Right ventricle myocardium inferior (tissue), 1 donor: Measurements from ENCODE around the gene ATXN1. TPM values are rescaled to one million over a fixed set of nuclear protein-coding genes. Genes with fewer than 3 reads are reported as not detected.

Source experiments
- ATAC-seq: fragments of 200-7000 bp; cut with Tn5 transposase; one replicate; pipeline ENCODE4 v1.9.1; 2020; ENCODE audit warnings: mild to moderate bottlenecking, moderate library complexity
- DNase-seq: peaks from one replicate; pipeline ENCODE4 v3.0.0; 2021; ENCODE audit errors: missing footprints
- intact Hi-C: fragments of 100-400 bp; cut with DNase I; formaldehyde crosslinking; loops from one replicate; pipeline ENCODE4 v1.11.0; 2022
- total RNA-seq: library from RNA; stranded (reverse); fragmentation: NEBNext Ultra II Directional; extraction: Animal tissue kit (Norgen Biotek cat#: 25700); gene quantifications from one replicate; pipeline ENCODE4 v1.2.1, GENCODE V29; 2021
- donor health status: DM: no; HTN: yes; CAD: no; lungs with severe emphysema.

Gene ATXN1
- total RNA-seq, 1 donor from 2014 or later = 42.5 TPM

GRCh38 chr6:16519265-16520242 lies 241.7 kb downstream of the ATXN1 start:
- no peak for DNase-seq
- ATAC-seq = peak; percentile 67
- intact Hi-C loops = no loop called here

DNA sequence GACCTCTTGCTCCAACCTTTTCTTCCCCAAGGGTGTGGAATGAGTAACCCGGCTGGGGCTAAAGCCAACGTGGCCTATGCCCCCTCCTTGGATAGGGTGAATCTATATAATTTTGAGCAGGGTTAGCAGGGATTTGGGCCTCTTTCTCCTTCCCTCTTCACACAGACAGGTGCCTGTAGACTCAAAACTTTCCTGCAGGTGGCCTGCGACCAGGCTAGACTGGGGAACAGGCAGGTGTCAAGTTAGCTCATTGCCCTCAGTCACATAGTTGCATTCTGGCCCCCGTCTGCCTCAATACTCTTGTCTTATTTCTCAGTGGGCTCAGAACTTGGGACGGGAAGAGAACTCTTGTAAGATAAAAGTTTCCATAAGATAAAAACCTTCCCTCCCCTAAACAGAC lies 243.0 kb downstream of the ATXN1 start:
- ATAC-seq (no peak), DNase-seq (no peak)
- intact Hi-C loops = no loop called here

DNA sequence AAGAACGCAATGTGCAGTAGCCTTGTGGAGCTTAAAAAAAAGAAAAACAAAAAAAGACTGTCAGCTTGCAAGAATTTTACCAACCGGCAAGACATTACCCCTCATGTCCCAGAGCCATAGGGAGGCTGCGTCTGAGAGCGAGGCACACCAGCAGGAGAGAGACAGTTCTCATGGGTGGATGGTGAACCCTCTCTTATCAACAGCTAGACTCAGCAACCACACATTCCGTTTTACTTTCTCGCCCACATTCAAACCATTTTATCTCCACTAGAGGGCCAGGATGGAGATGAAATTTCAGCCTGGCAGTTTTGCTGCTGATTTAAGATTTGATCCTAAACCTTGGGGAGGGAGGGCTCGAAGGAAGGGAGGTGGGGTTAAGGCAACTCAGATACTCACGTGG lies 247.0 kb downstream of the ATXN1 start:
- DNase-seq (no peak), ATAC-seq (peak; percentile 38)
- intact Hi-C loops = loop anchor here (2.0 kb wide), 1 partner anchor 247 kb away; the partner anchor contains the start of gene ATXN1

- ATAC-seq = no peak
- DNase-seq = no peak
- intact Hi-C loops = no loop called here
Observed at GRCh38 chr6:16512544-16513290, 248.5 kb downstream of the ATXN1 start.

DNA sequence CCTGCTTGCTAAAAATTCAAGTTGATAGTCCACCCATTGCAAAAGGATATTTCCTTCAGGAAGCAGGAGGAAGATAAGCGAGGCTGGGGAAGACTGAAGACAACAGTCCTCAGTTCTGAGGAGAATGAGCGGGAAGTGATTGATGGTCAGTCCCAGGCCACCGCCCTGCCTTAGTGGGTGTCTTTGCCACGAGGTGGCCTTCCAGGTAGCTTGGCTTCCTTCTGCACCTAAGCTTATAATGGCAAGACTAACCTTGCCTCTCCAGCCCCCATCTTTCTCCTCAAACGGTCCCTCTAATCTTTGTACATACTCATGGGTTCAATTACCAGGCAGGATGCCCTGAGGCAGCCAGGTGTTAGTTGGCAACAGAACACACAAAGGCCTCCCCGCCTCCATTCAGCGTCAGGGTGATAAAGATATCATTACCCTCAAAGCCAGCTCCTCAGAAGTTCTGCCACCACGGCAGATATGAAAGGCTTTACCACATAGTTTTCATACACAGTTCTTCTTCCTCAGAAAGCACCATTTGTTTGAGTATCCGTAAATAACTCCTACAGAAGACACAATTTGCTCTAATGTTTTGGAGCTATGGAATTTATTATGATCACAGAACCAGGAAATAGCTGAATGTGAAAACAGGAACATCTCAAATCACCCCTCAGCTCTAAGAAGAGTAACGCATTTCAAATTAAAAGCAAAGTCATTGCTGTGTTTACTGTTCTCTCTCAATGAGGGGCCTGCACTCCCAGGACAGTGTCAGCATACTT lies 249.4 kb downstream of the ATXN1 start:
- ATAC-seq = no peak
- DNase-seq = no peak
- intact Hi-C loops = no loop called here

- DNase-seq (no peak), ATAC-seq (peak; percentile 72)
- intact Hi-C loops = no loop called here
Observed at GRCh38 chr6:16511040-16511660, 250.1 kb downstream of the ATXN1 start.

DNA sequence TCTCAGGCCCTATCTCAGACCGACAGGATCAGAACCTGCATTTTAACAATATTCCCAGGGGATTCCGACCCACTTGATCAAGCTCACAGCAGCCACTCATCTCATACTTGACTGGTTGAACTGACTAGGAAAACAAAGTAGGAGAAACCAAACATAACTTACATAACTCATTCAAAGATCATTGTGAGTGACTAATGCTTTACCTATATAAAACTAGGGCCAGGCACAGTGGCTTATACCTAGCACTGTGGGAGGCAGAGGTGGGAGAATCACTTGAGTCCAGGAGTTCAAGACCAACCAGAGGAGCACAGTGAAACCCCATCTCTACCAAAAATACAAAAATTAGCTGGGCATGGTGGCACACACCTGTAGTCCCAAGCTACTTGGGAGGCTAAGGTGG lies 251.0 kb downstream of the ATXN1 start:
- ATAC-seq = no peak
- intact Hi-C loops = no loop called here
- DNase-seq = no peak

DNA sequence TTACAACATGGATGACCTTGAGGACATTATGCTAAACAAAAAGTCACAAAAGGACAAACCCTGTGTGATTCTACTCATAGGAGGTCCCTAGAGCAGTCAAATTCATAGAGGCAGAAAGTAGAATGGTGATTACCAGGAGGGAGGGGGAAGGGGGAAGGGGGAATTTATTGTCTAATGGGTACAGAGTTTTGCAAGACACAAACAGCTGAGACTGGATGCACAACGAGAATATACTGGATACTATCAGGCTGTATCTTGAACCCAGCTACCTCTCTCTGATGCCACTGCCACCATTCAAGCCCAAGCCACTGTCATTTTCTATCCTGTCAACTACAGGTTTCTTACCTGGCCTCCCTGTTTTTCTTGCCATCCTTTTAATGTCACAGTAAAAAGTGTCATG lies 252.3 kb downstream of the ATXN1 start:
- ATAC-seq = no peak
- intact Hi-C loops = loop anchor here (10.0 kb wide), 1 partner anchor 456 kb away; no protein-coding TSS in a partner anchor
- DNase-seq = no peak

GRCh38 chr6:16505711-16506357 lies 255.4 kb downstream of the ATXN1 start:
- DNase-seq (no peak), ATAC-seq (peak; percentile 57)
- intact Hi-C loops = loop anchor here (10.0 kb wide), 1 partner anchor 459 kb away; no protein-coding TSS in a partner anchor

GRCh38 chr6:16504609-16505008 lies 256.7 kb downstream of the ATXN1 start:
- intact Hi-C loops = loop anchor here (10.0 kb wide), 1 partner anchor 460 kb away; no protein-coding TSS in a partner anchor
- ATAC-seq (no peak), DNase-seq (no peak)

- DNase-seq (no peak), ATAC-seq (no peak)
- intact Hi-C loops = loop anchor here (10.0 kb wide), 1 partner anchor 461 kb away; no protein-coding TSS in a partner anchor
Observed at GRCh38 chr6:16503970-16504415, 257.3 kb downstream of the ATXN1 start.

- DNase-seq = no peak
- ATAC-seq = peak; percentile 26
- intact Hi-C loops = loop anchor here (10.0 kb wide), 1 partner anchor 461 kb away; no protein-coding TSS in a partner anchor
Observed at GRCh38 chr6:16503241-16503775, 258.0 kb downstream of the ATXN1 start.

DNA sequence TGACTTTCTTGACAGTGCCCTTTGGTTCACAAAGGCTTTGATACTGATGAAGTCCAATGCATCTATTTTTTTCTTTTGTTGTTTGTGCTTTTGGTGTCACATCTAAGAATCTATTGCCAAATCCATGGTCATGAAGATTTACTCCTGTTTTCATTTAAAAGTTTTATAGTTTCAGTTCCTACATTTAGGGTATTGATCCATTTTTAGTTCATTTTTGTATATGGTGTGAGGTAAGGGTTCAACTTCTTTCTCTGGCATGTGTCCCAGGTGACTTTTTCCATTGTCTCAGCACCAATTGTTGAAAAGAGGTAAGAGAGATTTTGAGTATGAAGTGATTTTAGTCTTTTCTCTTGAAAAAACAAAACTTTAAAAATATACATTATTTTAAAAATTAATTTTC lies 262.3 kb downstream of the ATXN1 start:
- ATAC-seq (no peak), DNase-seq (no peak)
- intact Hi-C loops = no loop called here

- intact Hi-C loops = no loop called here
- DNase-seq (no peak), ATAC-seq (no peak)
Observed at GRCh38 chr6:16498237-16498636, 263.0 kb downstream of the ATXN1 start.

- ATAC-seq = no peak
- intact Hi-C loops = no loop called here
- DNase-seq = no peak
Observed at GRCh38 chr6:16496991-16497801, 264.1 kb downstream of the ATXN1 start.

DNA sequence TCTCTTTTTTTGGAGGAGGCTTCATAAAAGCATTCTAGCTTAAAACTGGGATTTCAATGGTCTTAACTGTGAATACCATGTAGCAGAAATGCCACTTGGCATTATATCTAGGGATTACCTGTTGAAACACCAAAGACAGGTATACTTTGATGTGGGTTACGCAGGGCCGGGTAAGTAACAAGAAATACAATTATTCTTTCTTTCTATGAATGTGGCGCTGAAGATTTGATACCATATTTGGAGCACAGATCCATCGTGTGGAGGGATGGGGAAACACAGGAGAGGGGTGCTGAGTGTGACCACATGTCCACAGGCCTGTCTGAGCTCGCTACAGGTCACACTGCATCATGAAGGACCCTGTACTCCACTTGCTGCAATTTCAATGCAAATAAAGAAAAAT lies 265.1 kb downstream of the ATXN1 start:
- DNase-seq (no peak), ATAC-seq (no peak)
- intact Hi-C loops = no loop called here

DNA sequence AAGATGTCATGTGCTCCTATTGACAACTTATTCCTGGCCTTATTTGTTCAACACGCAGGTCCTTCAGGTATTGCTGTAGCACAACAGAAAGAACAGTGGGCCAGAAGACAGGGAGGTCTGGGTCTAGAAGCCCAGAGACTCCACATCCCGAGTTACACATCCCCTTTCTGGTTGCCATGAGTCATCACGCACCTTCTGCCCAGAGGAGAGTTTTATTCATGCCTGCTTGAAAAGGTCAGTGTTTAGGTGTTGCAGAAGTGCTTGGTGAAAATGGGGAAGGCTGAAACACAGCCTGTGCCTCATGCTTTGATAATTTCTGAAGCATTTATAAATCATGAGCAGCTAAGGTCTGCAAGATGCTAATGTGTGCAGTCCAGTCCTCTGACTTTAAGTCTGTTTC lies 266.5 kb downstream of the ATXN1 start:
- DNase-seq (no peak), ATAC-seq (no peak)
- intact Hi-C loops = no loop called here
